HG03025 (cell line): ENCODE data around the gene TMEM95.

Experiments
- ATAC-seq: cut with Tn5 transposase; IDR thresholded peaks from one replicate; pipeline ENCODE4 v1.9.1; 2021; ENCODE audit warnings: mild to moderate bottlenecking, moderate library complexity; ENCODE audit not compliant: unreplicated experiment, low FRiP score

TMEM95 gene

DNA sequence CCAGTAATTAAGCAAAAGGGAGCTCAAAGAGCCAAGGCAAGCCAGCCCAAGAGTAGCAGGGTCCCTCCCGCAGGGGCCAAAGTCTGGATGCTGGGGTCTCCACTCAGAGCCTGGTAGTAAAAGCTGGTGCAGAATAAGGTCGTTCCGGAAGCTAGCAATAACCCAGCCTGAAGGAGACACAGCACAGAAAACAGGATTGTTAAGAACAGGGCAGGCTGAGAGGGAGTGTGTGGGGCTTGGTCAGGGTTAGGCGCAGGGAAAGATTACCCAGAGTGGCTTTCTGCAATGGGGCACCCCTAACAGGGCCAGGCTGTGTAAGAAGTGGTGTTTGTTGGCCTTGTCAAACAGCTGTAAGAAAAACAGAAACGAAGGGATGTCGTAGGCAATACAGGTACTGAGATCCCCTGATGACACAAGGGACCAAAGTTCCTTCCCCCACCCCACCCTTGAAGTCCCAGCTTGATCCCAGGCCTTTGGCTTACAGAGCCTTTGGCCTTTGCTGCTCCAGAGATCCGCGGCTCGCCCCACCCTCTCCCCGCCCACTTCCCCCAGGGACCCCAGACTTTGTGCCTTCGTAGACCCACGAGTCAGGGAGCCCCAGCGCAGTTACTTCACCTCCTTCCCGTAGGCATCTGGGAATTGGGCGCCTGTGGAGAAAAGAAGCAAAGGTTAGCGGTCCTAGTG, 48.2 kb downstream of the TMEM95 start:
- ATAC-seq: no peak

GRCh38 chr17:7403727-7403976, 48.7 kb downstream of the TMEM95 start:
- no peak for ATAC-seq

DNA sequence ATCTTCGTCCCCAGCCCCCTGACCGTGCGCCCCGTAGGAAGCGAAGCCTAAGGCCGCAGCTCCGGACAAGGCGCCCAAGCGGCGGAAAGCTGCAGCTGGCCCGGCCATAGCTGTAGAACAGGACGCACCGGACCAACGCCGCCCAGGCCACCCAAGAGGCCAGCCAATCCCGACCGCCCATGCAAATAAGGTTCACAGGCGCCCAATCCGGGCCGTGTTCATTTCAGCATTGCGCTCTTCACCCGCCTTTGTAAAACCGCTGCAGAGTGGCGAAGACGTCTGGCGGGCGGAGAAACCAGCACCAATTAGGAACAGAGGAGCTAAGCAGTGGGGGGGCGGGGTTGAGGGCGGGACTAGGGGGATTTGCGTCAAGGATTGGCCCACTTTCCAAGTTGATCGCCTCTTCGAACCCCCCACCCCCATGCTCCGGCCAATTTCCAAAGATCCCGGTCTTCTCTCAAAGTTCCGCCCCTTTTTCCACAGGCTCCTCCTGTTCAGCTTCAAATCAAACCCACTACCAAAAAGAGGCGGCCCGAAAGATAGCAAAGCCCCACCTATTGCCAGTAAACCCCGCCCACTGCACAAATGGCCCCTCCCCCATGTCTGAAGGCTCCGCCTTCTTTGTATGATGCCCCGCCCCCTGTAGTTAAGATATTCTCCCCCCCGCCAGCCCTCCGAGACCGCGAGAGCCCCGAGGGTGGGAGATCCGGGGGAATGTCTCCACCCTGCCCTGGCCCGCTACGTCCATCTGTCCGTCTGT, 49.2 kb downstream of the TMEM95 start, which contains the start of gene TMEM256:
TMEM256 (minus strand) TSS at position 121 of the 760 bp plus-strand sequence; CDS start at position 108, 13 bp downstream.
- peak; percentile 81 for ATAC-seq

DNA sequence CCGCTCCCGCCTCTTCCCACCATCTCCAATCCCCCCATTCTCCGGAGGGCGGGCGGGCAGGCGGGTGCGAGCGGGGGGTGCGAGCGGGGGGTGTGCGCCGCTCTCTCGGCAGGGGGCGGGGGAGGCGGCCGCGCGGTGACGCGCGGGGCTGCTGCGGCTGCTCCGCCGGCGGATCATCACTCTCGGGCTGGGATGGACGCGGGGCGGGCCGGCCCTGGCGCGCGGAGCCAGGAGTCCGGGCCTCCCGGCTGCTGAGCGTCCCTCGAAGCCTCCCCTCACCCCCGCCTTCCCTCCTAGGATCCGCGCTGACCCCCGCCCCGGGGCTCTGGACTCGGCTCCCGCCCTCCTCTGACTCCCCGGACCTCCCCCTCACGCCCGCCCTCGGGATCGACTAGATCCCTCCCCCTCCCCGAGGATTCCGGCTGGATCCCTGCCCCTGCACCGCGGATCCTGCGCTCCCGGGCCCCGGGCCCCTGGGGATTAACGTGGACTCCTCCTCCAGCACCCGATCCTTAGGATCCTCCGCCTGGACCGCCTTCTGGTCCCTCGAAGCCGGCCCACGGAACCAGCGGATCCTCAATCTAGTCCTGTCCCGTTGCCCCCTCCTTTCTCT, 49.9 kb downstream of the TMEM95 start:
- peak; percentile 7 for ATAC-seq

DNA sequence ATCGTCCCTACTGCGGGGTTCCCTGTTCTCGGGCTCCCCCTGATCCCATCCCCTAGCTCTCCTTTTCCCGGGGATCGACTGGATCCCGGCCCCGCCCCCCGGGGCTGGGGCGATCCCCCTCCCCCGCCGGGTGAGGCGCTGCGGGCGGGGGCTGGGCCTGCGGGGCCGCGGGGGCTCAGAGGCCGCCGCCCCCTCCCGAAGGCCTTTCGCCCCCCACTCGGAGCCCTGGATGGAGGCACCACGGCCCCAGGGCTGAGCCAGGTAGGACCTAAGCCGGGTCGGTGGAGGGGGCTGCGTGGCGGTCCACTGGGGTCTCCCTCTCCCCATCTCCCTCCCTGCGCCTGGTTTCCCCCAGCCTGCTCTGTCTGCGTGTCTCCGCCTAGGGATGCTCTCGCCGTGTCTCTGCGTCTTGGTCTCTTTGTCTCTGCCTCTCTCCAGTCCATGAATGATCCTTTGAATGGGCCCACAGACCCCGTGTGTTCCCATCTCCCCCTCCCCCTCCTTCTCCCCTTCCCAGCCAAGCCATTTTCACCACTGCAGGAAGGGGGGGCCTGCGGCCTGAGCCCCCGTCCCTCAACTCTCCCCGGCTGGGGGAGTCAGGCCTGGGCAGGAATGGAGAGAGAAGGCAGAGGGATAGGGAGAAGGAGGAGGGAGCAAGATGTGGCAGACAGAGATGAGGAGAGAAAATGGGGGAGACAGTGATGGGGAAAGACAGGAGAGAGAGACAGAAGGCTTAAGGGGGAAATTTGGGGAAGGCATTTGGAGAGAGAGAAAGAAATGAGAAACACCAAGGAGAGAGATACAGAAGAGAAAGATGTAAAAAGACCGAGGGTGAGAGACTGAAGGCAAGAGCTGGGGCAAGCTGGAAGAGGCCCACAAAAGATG, 50.6 kb downstream of the TMEM95 start:
- ATAC-seq: no peak

DNA sequence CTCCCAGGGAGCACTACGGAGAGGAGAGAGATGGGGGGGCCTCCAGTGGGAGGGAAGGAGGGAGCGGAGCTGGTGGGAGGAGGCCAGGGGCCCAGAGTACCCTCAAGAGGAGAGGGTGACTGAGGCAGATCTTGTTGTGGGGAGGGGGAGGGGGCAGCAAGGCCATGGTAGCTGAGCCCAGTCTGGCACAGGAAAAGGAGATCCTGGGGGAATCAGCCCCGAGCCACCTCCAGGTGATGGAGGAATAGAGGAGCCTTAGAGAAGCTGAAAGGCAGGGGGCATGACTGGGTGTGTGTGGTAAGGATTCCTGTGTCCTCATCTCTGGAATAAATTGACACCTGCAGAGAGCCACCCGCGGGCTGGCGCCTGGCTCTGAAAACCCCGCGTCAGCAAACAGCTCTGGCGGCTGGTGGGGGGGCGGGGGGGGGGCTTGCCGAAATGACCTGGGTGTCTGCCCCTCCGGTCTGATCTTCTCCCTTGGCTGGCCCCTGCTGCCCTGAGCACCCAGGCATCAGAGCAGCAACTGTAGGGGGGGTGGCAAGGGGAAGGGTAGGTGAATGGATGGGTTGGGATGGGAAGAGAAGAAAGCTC, 51.4 kb downstream of the TMEM95 start:
- no peak for ATAC-seq
